Left ventricle myocardium inferior (tissue), 1 donor: ENCODE measurements around the gene ONECUT3. TPM values are rescaled to one million over a fixed set of nuclear protein-coding genes. Genes with fewer than 3 reads are reported as not detected.

Experiments used
- DNase-seq: peaks from one replicate; pipeline ENCODE4 v3.0.0-alpha.2; 2020
- H3K27ac ChIP-seq: fragments of 200-600 bp; replicated peaks from 2 replicates; pipeline ENCODE4 v1.8.0; 2021
- H3K27me3 ChIP-seq: fragments of 200-600 bp; 2 replicates; pipeline ENCODE4 v1.8.0; 2021; ENCODE audit warnings: low read depth
- H3K36me3 ChIP-seq: fragments of 200-600 bp; 2 replicates; pipeline ENCODE4 v1.8.0; 2021
- H3K4me1 ChIP-seq: fragments of 200-600 bp; 2 replicates; pipeline ENCODE4 v1.8.0; 2021
- H3K4me3 ChIP-seq: fragments of 200-600 bp; 2 replicates; pipeline ENCODE4 v1.8.0; 2021; ENCODE audit warnings: mild to moderate bottlenecking, moderate library complexity
- H3K9me3 ChIP-seq: fragments of 200-600 bp; replicated peaks from 2 replicates; pipeline ENCODE4 v1.8.0; 2021
- intact Hi-C: fragments of 100-400 bp; cut with micrococcal nuclease; formaldehyde crosslinking; loops from one replicate; pipeline ENCODE4 v1.11.0; 2022
- total RNA-seq: library from RNA; stranded (reverse); fragmentation: NEBNext Ultra II Directional; extraction: Animal tissue kit (Norgen Biotek cat#: 25700); gene quantifications from one replicate; pipeline ENCODE4 v1.2.1, GENCODE V29; 2021
- TF ChIP-seq, protein P1 (sequence below): fragments of 200-600 bp; IDR thresholded peaks from 2 replicates; pipeline ENCODE4 v1.8.0; 2021; ENCODE audit warnings: antibody characterized with exemption, mild to moderate bottlenecking, borderline replicate concordance
- donor health status: DM: no; HTN: yes; CAD: no; lungs with severe emphysema.

Gene ONECUT3
- total RNA-seq, 1 donor from 2014 or later, result not detected

DNA sequence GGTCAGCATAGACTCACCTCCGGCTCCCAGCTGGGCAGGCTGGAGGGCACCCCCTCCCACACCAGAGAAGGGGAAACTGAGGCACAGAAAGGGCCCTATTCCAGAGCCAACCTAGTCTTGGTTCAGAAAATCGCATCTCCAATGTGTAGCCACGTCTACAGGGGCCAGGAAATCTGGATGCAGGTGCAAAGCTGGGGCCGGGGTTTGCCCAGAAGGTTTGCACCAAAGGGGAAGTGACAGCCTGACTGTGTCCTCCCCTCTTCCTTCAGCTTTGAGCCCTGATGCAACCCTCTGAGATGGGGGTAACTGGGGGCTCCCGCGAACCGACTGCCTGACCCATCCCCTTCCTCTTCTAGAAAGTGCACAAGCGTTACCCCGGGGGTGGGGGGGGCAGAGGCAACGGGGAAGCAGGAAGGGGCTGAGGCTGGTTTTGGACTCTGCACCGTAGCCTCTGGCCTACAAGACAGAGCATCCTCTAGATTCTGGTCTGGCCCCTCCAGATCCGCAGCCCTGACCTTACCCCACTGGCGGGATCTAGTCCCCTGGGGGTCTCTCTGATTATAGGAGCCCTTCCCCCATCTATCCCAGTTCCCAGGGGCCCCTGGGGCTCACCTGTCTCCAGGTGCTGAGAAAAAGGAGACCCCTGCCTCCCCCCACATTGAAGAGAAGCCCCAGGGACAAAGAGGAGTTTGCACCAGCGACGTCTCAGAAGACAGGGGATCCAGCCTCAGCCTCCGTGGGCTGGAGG, 1.1 kb upstream of the ONECUT3 start:
- H3K4me3 ChIP-seq, result no peak overlapping the region
- H3K36me3 ChIP-seq, result no peaks in the 10 kb centered on the region
- peaks cover 95% of the 10 kb centered on the region for H3K27me3 ChIP-seq
- intact Hi-C loops, result no loop called here
- H3K9me3 ChIP-seq, result no peaks in the 10 kb centered on the region
- peaks cover 41% of the 10 kb centered on the region for H3K4me1 ChIP-seq
- DNase-seq, result no peak
- H3K27ac ChIP-seq, result no peak overlapping the region
- TF ChIP-seq, protein P1, sequence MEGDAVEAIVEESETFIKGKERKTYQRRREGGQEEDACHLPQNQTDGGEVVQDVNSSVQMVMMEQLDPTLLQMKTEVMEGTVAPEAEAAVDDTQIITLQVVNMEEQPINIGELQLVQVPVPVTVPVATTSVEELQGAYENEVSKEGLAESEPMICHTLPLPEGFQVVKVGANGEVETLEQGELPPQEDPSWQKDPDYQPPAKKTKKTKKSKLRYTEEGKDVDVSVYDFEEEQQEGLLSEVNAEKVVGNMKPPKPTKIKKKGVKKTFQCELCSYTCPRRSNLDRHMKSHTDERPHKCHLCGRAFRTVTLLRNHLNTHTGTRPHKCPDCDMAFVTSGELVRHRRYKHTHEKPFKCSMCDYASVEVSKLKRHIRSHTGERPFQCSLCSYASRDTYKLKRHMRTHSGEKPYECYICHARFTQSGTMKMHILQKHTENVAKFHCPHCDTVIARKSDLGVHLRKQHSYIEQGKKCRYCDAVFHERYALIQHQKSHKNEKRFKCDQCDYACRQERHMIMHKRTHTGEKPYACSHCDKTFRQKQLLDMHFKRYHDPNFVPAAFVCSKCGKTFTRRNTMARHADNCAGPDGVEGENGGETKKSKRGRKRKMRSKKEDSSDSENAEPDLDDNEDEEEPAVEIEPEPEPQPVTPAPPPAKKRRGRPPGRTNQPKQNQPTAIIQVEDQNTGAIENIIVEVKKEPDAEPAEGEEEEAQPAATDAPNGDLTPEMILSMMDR, result no peak

DNA sequence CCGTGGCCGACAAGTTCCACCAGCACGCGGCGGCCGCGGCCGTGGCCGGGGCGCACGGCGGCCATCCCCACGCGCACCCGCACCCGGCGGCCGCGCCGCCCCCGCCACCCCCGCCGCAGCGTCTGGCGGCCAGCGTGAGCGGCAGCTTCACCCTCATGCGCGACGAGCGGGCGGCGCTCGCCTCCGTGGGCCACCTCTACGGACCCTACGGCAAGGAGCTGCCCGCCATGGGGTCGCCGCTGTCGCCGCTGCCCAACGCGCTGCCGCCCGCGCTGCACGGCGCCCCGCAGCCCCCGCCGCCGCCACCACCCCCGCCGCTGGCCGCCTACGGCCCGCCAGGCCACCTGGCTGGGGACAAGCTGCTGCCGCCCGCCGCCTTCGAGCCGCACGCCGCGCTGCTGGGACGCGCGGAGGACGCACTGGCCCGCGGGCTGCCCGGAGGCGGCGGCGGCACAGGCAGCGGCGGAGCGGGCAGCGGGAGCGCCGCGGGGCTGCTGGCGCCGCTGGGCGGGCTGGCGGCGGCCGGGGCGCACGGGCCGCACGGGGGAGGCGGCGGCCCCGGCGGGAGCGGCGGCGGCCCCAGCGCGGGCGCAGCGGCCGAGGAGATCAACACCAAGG, 821 bp downstream of the ONECUT3 start:
- TF ChIP-seq, protein P1, result no peak
- Histone ChIP-seq H3K36me3 (no peaks in the 10 kb centered on the region), H3K27ac (no peak overlapping the region), H3K27me3 (peaks cover 95% of the 10 kb centered on the region), H3K4me1 (peaks cover 37% of the 10 kb centered on the region), H3K9me3 (no peaks in the 10 kb centered on the region), H3K4me3 (no peak overlapping the region)
- intact Hi-C loops, result no loop called here
- no peak for DNase-seq

DNA sequence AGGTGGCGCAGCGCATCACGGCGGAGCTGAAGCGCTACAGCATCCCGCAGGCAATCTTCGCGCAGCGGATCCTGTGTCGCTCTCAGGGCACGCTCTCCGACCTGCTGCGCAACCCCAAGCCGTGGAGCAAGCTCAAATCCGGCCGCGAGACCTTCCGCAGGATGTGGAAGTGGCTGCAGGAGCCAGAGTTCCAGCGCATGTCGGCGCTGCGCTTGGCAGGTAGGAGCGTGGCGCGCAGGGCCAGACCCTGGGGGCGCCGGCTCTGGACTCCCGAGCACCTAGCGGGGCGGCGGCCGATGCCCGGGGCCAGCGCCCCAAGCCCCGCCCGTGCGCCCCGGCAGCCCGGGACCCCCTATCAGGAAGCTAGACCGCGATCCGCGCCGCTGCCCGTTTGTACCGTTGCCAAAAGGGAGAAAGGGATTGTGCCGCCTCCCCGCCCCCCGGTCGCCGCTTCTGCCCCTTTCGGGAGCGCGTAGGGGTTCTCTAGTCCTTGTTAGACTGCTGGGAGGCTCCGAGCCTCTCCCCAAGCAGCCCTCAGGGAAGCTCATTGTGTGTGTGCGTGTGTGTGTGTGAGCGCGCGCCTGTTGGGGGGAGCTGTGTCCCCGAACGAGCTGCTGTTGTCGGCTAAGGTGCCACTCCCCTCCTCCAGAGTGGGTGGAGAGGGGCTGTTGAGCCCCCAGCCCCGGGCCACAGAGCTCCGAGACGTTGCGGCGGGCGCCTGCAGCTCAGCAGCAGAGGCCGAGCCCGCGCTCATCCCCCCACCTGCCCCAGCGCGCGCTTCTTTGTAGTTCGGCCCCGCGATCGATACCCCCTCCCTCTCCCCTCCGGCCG, 1.5 kb downstream of the ONECUT3 start:
- Histone ChIP-seq H3K4me1 (peaks cover 30% of the 10 kb centered on the region), H3K9me3 (no peaks in the 10 kb centered on the region), H3K27ac (no peak overlapping the region), H3K27me3 (peaks cover 95% of the 10 kb centered on the region), H3K36me3 (no peaks in the 10 kb centered on the region), H3K4me3 (no peak overlapping the region)
- TF ChIP-seq, protein P1, result no peak
- no peak for DNase-seq
- intact Hi-C loops, result no loop called here

DNA sequence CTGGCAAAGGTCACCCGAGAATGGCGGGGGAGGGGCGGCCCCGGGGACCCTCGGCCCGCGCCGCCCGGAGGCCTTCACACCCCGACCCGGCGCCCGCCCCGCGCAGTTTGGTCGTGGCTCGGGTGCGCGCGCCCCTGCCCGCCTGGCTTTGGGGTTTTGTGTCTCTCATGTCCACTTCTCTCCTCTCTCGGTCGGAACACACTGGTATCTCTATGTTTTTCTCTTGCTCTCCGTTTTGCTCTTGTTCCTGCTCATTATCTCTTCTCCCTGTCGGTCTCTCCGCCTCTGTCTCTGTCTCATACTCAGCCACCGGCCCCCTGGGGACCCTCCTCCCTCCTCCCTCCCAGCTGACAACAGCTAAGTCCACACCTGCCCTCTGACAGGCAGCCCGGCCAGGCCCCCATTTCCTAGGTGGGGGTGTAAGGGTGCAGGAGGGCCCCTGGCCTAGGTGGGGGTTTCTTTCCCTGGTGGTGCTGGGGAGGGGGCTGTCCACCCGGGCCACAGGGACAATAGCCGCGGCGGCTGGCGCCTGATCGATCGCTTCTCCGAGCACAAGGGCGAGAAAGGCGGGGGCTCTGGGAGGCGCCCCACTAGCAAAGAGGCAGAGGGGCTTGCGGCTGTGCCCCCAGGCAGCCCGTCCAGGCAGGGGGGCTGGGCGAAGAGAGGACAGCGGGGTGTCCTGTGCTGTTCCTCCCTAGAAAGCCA, 2.3 kb downstream of the ONECUT3 start:
- no peak for DNase-seq
- H3K4me1 ChIP-seq, result peaks cover 26% of the 10 kb centered on the region
- TF ChIP-seq, protein P1, result no peak
- no peaks in the 10 kb centered on the region for H3K36me3 ChIP-seq
- H3K27me3 ChIP-seq, result peaks cover 95% of the 10 kb centered on the region
- no peak overlapping the region for H3K27ac ChIP-seq
- H3K9me3 ChIP-seq, result no peaks in the 10 kb centered on the region
- H3K4me3 ChIP-seq, result no peak overlapping the region
- intact Hi-C loops, result no loop called here

DNA sequence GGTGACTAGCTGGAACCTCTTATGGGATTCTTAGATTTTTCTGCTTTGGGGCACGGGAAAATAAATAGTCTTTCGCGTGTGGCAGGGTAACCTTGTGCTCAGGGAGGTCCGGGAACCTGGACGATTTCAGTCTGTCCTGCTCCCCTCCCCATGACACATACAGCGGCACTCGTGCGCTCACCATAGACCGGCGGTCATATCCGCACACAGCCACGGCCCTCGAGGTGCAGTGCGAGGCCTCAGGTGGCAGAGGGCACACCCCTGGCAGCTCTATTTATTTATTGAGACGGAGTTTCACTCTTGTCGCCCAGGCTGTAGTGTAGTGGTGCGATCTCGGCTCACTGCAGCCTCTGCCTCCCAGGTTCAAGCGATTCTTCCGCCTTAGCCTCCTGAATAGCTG, 3.0 kb downstream of the ONECUT3 start:
- Histone ChIP-seq H3K36me3 (no peaks in the 10 kb centered on the region), H3K27ac (no peak overlapping the region), H3K27me3 (peaks cover 95% of the 10 kb centered on the region), H3K4me1 (peaks cover 26% of the 10 kb centered on the region), H3K4me3 (no peak overlapping the region), H3K9me3 (no peaks in the 10 kb centered on the region)
- TF ChIP-seq, protein P1, result no peak
- DNase-seq, result no peak
- intact Hi-C loops, result no loop called here
